GM12878 (cell line): ENCODE measurements around the gene SHQ1. TPM values are rescaled to one million over a fixed set of nuclear protein-coding genes. Genes with fewer than 3 reads are reported as not detected.

ENCODE experiments used
- BMI1 ChIP-seq: fragments of 450-650 bp; IDR thresholded peaks from 2 replicates; pipeline ENCODE4 v1.6.1; 2016; ENCODE audit warnings: mild to moderate bottlenecking, moderate library complexity, borderline replicate concordance
- E2F4 ChIP-seq: IDR thresholded peaks from 2 replicates; pipeline ENCODE4 v1.6.1; 2012; ENCODE audit warnings: low read depth, low read length, improper control_type of control experiment
- EP300 ChIP-seq, 2 experiments: fragments of 150-350 bp in 1 of 2; IDR thresholded peaks; 2 replicates each; pipeline ENCODE4 v1.6.1; 2011 to 2012; ENCODE audit warnings: low read depth in 2 of 2, low read length in 2 of 2, borderline replicate concordance in 1 of 2, improper control_type of control experiment in 1 of 2, inconsistent platforms in 1 of 2; ENCODE audit not compliant: control insufficient read depth in 1 of 2
- ETV6 ChIP-seq, 2 experiments: fragments of 450-650 bp in 1 of 2; IDR thresholded peaks in 1 of 2; conservative IDR thresholded peaks in 1 of 2; 2 replicates each; pipeline ENCODE4 v1.6.1; 2014; ENCODE audit warnings: antibody characterized with exemption in 1 of 2, borderline replicate concordance in 1 of 2, low read depth in 1 of 2, mild to moderate bottlenecking in 1 of 2, moderate library complexity in 1 of 2
- HDGF ChIP-seq: fragments of 450-650 bp; IDR thresholded peaks from 2 replicates; pipeline ENCODE4 v1.6.1; 2016; ENCODE audit warnings: antibody characterized with exemption
- IKZF2 ChIP-seq, 2 experiments: fragments of 450-650 bp; IDR thresholded peaks; 2 replicates each; pipeline ENCODE4 v1.6.1; 2017; ENCODE audit warnings: mild to moderate bottlenecking in 2 of 2, moderate library complexity in 2 of 2
- JUNB ChIP-seq: IDR thresholded peaks from 2 replicates; pipeline ENCODE4 v1.6.1; 2016; ENCODE audit warnings: antibody characterized with exemption, mild to moderate bottlenecking
- MAX ChIP-seq: IDR thresholded peaks from 2 replicates; pipeline ENCODE4 v1.6.1; 2012; ENCODE audit warnings: low read depth, low read length, improper control_type of control experiment
- MEF2A ChIP-seq: IDR thresholded peaks from 2 replicates; pipeline ENCODE4 v1.6.1; 2011; ENCODE audit warnings: low read depth, mild to moderate bottlenecking, low read length, moderate library complexity; ENCODE audit not compliant: insufficient read depth
- MXI1 ChIP-seq: fragments of 150-350 bp; IDR thresholded peaks from 2 replicates; pipeline ENCODE4 v1.6.1; 2011; ENCODE audit warnings: low read depth, mild to moderate bottlenecking, inconsistent platforms, low read length, improper control_type of control experiment
- NR2C2 ChIP-seq: IDR thresholded peaks from 2 replicates; pipeline ENCODE4 v1.6.1; 2011; ENCODE audit warnings: borderline replicate concordance, low read depth; ENCODE audit not compliant: control insufficient read depth, insufficient read length
- POLR2A ChIP-seq: IDR thresholded peaks from 2 replicates; pipeline ENCODE4 v1.6.1; 2011; ENCODE audit warnings: low read depth, mild to moderate bottlenecking, low read length
- POLR2AphosphoS5 ChIP-seq: IDR thresholded peaks from 2 replicates; pipeline ENCODE4 v1.6.1; 2011; ENCODE audit warnings: mild to moderate bottlenecking, low read length, inconsistent platforms
- RAD51 ChIP-seq: fragments of 450-650 bp; IDR thresholded peaks from 2 replicates; pipeline ENCODE4 v1.6.1; 2016; ENCODE audit warnings: moderate library complexity, mild to moderate bottlenecking, inconsistent platforms
- RB1 ChIP-seq: fragments of 450-650 bp; formaldehyde crosslinking; IDR thresholded peaks from 2 replicates; pipeline ENCODE4 v1.6.1; 2017; ENCODE audit warnings: mild to moderate bottlenecking, borderline replicate concordance
- RCOR1 ChIP-seq: conservative IDR thresholded peaks from 2 replicates; pipeline ENCODE4 v1.6.1; 2012; ENCODE audit warnings: low read depth, low read length, improper control_type of control experiment
- RUNX3 ChIP-seq: IDR thresholded peaks from 2 replicates; pipeline ENCODE4 v1.6.1; 2012; ENCODE audit warnings: low read length, inconsistent platforms
- SMAD1 ChIP-seq: fragments of 450-650 bp; IDR thresholded peaks from 2 replicates; pipeline ENCODE4 v1.6.1; 2018; ENCODE audit warnings: mild to moderate bottlenecking, low read depth; ENCODE audit not compliant: partially characterized antibody
- SMAD5 ChIP-seq: IDR thresholded peaks from 2 replicates; pipeline ENCODE4 v1.6.1; 2016; ENCODE audit warnings: antibody characterized with exemption, low read depth
- SPI1 ChIP-seq: IDR thresholded peaks from 2 replicates; pipeline ENCODE4 v1.6.1; 2011; ENCODE audit warnings: low read depth, mild to moderate bottlenecking, low read length, moderate library complexity, borderline replicate concordance; ENCODE audit not compliant: insufficient read depth
- SREBF2 ChIP-seq: IDR thresholded peaks from 2 replicates; pipeline ENCODE4 v1.6.1; 2012; ENCODE audit warnings: mild to moderate bottlenecking, low read length
- SUPT20H ChIP-seq: IDR thresholded peaks from 2 replicates; pipeline ENCODE4 v1.6.1; 2011; ENCODE audit warnings: low read depth, mild to moderate bottlenecking, low read length, moderate library complexity, borderline replicate concordance; ENCODE audit not compliant: control insufficient read depth
- TCF12 ChIP-seq: IDR thresholded peaks from 2 replicates; pipeline ENCODE4 v1.6.1; 2011; ENCODE audit warnings: low read depth, mild to moderate bottlenecking, low read length
- TCF3 ChIP-seq: IDR thresholded peaks from 2 replicates; pipeline ENCODE4 v1.6.1; 2012; ENCODE audit warnings: low read depth, mild to moderate bottlenecking, low read length, borderline replicate concordance; ENCODE audit not compliant: insufficient read depth
- USF1 ChIP-seq: IDR thresholded peaks from 2 replicates; pipeline ENCODE4 v1.6.1; 2011; ENCODE audit warnings: borderline replicate concordance, low read depth, mild to moderate bottlenecking, moderate library complexity, mixed read lengths, low read length; ENCODE audit not compliant: insufficient read depth; ENCODE audit errors: extremely low read length
- YY1 ChIP-seq: IDR thresholded peaks from 2 replicates; pipeline ENCODE4 v1.6.1; 2011; ENCODE audit warnings: low read depth, mild to moderate bottlenecking, low read length
- ZNF217 ChIP-seq: fragments of 450-650 bp; IDR thresholded peaks from 2 replicates; pipeline ENCODE4 v1.6.1; 2017; ENCODE audit warnings: antibody characterized with exemption, mild to moderate bottlenecking
- ZSCAN29 ChIP-seq: fragments of 450-650 bp; IDR thresholded peaks from 2 replicates; pipeline ENCODE4 v1.6.1; 2017; ENCODE audit warnings: mild to moderate bottlenecking, moderate library complexity
- polyA plus RNA-seq, 11 experiments: library from polyadenylated mRNA; depleted of rRNA in 4 of 11; unstranded in 6 of 11; stranded (reverse) in 5 of 11; fragments of >200 nt; fragmentation: Nextera tagmentation in 4 of 11; fragmentation: Illumina TruSeq in 1 of 11; extraction: Ambion mirVana in 4 of 11; extraction: Trizol in 1 of 11; gene quantifications; 1 replicate in 1 of 11; 2 replicates in 10 of 11; pipeline versions ENCODE4 v1.2.1 to v1.2.3, GENCODE V29; 2011 to 2016; ENCODE audit warnings: inconsistent platforms in 2 of 11, missing spikeins in 2 of 11, low read depth in 1 of 11
- total RNA-seq, 4 experiments: library from RNA; depleted of rRNA in 3 of 4; stranded (reverse); fragments of >200 nt in 3 of 4; fragmentation: Illumina TruSeq in 1 of 4; extraction: Trizol in 1 of 4; gene quantifications; 2 replicates each; pipeline versions ENCODE4 v1.2.1 to v1.2.3, GENCODE V29; 2013 to 2021

SHQ1 gene
- total and polyA plus RNA-seq, 10 of the 15 experiments (the other 5 are each of a cell fraction or from before 2014, with no cell fraction given), result 12.6 to 51.7 (median 24.5) TPM

DNA sequence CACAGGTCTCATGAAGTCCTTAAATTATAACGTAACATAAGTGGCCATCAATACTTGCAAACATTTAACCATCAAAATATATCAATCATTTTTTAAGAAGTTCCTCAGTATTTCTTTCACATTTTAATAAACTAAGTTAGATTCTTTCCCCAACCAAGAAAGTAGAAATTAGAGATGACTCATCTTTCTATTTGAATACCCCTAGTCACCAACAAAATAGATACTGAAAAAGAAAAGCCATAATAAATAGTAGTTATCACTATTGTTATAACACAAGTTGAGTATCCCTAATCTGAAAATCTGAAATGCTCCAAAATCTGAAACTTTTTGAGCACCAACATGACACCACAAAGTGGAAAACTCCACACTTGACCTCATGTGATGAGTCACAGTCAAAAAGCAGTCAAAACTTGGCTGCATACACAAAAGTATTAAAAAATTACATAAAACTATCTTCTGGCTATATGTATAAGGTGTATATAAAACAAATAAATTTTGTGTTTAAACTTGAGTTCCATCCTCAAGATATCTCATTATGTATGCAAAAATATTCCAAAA, 3.7 kb downstream of the SHQ1 start (continued):
- no peak for TF ChIP-seq SMAD1
- no peak for TF ChIP-seq SREBF2
- TF ChIP-seq TCF12, result no peak
- no peak for TF ChIP-seq MAX
- peak; percentile 64; the same call in 1 of the 2 replicates for TF ChIP-seq MEF2A
- no peak for TF ChIP-seq SUPT20H
- TF ChIP-seq RCOR1, result no peak
- TF ChIP-seq EP300 (IDR thresholded peaks at IDR 0.05; ENCODE audit: borderline replicate concordance in 1 of 2, control insufficient read depth in 1 of 2, low read depth in 2 of 2, low read length in 2 of 2), result peak in 1 of 2 experiments; percentile 42; a peak in 1 of 4 replicates
- peak; percentile 88 for TF ChIP-seq JUNB
- no peak for TF ChIP-seq ETV6 (conservative IDR thresholded peaks at IDR 0.05 in 1 of 2, IDR thresholded peaks at IDR 0.05 in 1 of 2; ENCODE audit: borderline replicate concordance in 1 of 2, low read depth in 1 of 2)
- no peak for TF ChIP-seq E2F4
- no peak for TF ChIP-seq HDGF
- TF ChIP-seq BMI1, result no peak
- no peak for TF ChIP-seq NR2C2
- no peak for TF ChIP-seq SMAD5
- TF ChIP-seq RAD51, result no peak
- no peak for TF ChIP-seq ZSCAN29
- TF ChIP-seq YY1, result no peak
- no peak for TF ChIP-seq SPI1
- TF ChIP-seq USF1, result no peak
- TF ChIP-seq RUNX3, result peak; percentile 70
- TF ChIP-seq POLR2A, result no peak
- TF ChIP-seq MXI1, result no peak
- 0 out of 4 replicates have a peak, but pooled peaks have one; percentile 32 for TF ChIP-seq IKZF2 (IDR thresholded peaks at IDR 0.05)
- no peak for TF ChIP-seq RB1
- no peak for TF ChIP-seq POLR2AphosphoS5
- no peak for TF ChIP-seq ZNF217
- TF ChIP-seq TCF3, result no peak
